ENCODE results near the gene CRY2.

The CRY2 gene

DNA sequence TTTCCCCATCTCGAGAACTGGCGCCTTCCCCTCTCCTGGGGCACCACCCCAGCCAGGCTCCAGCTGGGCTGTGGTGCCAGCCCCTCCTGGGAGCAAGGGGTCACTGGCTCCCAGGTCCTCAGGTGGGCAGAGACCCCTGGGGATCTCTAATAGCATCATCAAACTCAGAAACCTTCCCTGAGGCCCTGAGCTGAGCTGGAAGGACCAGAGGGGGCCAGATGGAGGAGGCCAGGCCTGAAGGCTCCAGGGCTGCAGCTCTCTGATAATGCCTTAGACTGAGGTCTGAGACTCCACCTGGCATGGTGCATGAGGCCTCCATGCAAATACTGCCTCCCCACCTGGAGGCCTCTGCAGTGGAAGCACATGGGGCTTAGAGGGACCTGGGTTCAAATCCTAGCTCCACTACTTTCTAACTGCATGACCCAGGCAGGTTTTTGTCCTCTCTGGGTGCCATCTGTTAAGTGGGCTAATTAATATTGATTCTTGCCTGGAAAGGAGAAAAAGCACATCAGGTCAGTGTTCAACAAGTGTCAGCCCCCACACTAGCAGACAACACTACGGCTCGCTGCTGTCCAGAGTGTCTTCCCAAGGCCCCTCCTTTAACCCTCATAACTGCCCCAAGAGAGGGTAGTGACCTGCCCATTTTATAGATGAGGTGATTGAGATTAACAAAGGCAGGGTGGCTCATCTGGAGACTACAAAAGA, 39.7 kb downstream of the CRY2 start:
- H3K4me1 ChIP-seq (ENCODE audit: control insufficient read depth, insufficient read depth, low read length) = no peaks in the 10 kb centered on the region
- no peak overlapping the region for H3K9ac ChIP-seq (ENCODE audit: low read depth, low read length)
- no peaks in the 10 kb centered on the region for H3K9me3 ChIP-seq (ENCODE audit: control insufficient read depth, insufficient read depth, low read length)
- no peaks in the 10 kb centered on the region for H3K27me3 ChIP-seq (ENCODE audit: control insufficient read depth, insufficient read depth, low read length)
- H3K36me3 ChIP-seq (ENCODE audit: control insufficient read depth, insufficient read depth, low read length) = peaks cover 2% of the 10 kb centered on the region
- peak overlapping the region; percentile 72 for H3K4me3 ChIP-seq (ENCODE audit: low read depth, low read length)

GRCh38 chr11:45887587-45887986, 40.3 kb downstream of the CRY2 start:
- no peak overlapping the region for H3K9ac ChIP-seq (ENCODE audit: low read depth, low read length)
- no peaks in the 10 kb centered on the region for H3K36me3 ChIP-seq (ENCODE audit: control insufficient read depth, insufficient read depth, low read length)
- H3K4me3 ChIP-seq (ENCODE audit: low read depth, low read length) = no peak overlapping the region
- peaks cover 1% of the 10 kb centered on the region for H3K4me1 ChIP-seq (ENCODE audit: control insufficient read depth, insufficient read depth, low read length)
- no peaks in the 10 kb centered on the region for H3K27me3 ChIP-seq (ENCODE audit: control insufficient read depth, insufficient read depth, low read length)
- no peaks in the 10 kb centered on the region for H3K9me3 ChIP-seq (ENCODE audit: control insufficient read depth, insufficient read depth, low read length)

DNA sequence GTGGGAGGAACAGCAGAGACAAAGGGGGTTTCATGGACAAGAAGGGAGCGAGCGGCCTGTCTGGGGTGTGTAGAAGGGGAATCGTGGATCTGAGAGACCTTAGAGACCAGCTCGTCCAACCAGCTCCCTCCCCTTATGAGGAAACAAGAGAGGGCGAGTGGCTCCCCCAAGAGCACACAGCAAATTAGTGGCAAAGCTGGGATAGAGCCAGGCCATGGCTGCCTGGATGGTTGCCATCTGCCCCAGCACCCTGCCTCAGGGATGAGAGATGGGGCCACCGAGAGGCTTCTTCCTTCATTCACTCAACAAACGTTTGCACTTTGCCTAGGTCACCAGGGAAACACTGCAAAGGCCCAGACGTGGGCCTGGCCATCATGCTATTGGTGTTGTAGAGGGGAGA, 42.3 kb downstream of the CRY2 start:
- Histone ChIP-seq H3K9me3 (ENCODE audit: control insufficient read depth, insufficient read depth, low read length) (no peaks in the 10 kb centered on the region), H3K4me1 (ENCODE audit: control insufficient read depth, insufficient read depth, low read length) (peaks cover 7% of the 10 kb centered on the region), H3K4me3 (ENCODE audit: low read depth, low read length) (no peak overlapping the region), H3K36me3 (ENCODE audit: control insufficient read depth, insufficient read depth, low read length) (no peaks in the 10 kb centered on the region), H3K27me3 (ENCODE audit: control insufficient read depth, insufficient read depth, low read length) (no peaks in the 10 kb centered on the region), H3K9ac (ENCODE audit: low read depth, low read length) (no peak overlapping the region)

GRCh38 chr11:45889966-45890365, 42.7 kb downstream of the CRY2 start:
- Histone ChIP-seq H3K36me3 (ENCODE audit: control insufficient read depth, insufficient read depth, low read length) (no peaks in the 10 kb centered on the region), H3K9me3 (ENCODE audit: control insufficient read depth, insufficient read depth, low read length) (no peaks in the 10 kb centered on the region), H3K4me1 (ENCODE audit: control insufficient read depth, insufficient read depth, low read length) (peaks cover 7% of the 10 kb centered on the region), H3K27me3 (ENCODE audit: control insufficient read depth, insufficient read depth, low read length) (no peaks in the 10 kb centered on the region), H3K9ac (ENCODE audit: low read depth, low read length) (no peak overlapping the region), H3K4me3 (ENCODE audit: low read depth, low read length) (no peak overlapping the region)

DNA sequence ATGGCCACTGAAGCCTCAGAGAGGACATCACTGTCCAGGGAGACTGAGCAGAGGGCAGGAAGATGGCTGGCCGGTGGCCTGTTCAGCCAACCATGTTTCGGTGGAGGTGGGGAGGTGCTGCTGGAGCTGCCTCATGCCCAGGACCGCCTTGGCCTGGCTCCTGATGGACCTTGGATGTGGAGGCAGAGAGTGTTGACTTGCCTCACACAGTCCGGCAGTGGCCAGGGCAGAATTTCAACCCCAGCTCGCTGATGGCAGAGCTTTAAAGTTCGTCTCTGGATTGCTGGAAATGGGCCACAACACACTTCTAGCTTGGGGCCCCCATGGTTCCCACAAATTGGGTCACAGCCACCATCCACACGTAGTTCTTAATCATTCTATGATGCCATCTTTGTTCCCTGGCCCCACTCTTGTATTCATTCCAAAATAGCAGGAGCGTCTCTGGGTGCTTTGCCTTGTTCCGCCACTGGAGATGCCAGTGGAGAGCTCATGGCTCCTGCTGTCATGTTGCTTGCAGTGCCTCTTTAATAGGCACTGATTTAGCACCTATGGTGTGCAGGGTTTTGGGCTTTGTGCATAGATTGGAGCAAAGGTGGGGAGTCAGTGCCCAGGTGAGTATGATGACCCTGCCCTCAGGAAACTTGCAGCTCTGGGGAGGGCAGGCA, 43.7 kb downstream of the CRY2 start:
- Histone ChIP-seq H3K36me3 (ENCODE audit: control insufficient read depth, insufficient read depth, low read length) (no peaks in the 10 kb centered on the region), H3K4me3 (ENCODE audit: low read depth, low read length) (no peak overlapping the region), H3K27me3 (ENCODE audit: control insufficient read depth, insufficient read depth, low read length) (no peaks in the 10 kb centered on the region), H3K9ac (ENCODE audit: low read depth, low read length) (no peak overlapping the region), H3K9me3 (ENCODE audit: control insufficient read depth, insufficient read depth, low read length) (no peaks in the 10 kb centered on the region), H3K4me1 (ENCODE audit: control insufficient read depth, insufficient read depth, low read length) (peaks cover 10% of the 10 kb centered on the region)

DNA sequence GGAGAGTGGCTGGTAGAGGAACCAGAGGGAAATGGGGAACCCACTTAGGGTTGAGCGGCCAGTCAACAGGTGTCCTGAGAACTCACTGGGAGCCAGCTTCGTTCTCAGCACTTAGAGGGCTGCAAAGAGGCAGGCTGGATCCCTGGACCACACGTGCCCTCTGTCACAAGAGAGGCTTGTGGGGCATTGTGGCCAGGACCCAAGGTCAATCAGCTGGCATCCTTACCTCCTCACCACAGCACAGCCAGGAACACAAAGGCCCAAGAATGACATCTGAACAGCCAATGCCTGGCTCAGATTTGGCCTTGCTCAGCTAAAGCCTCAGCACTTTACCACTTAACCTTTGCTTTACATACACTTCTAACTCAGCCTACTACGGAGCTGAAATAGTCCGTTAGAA, 45.6 kb downstream of the CRY2 start:
- no peaks in the 10 kb centered on the region for H3K36me3 ChIP-seq (ENCODE audit: control insufficient read depth, insufficient read depth, low read length)
- no peaks in the 10 kb centered on the region for H3K9me3 ChIP-seq (ENCODE audit: control insufficient read depth, insufficient read depth, low read length)
- H3K4me1 ChIP-seq (ENCODE audit: control insufficient read depth, insufficient read depth, low read length) = peaks cover 13% of the 10 kb centered on the region
- no peak overlapping the region for H3K9ac ChIP-seq (ENCODE audit: low read depth, low read length)
- no peak overlapping the region for H3K4me3 ChIP-seq (ENCODE audit: low read depth, low read length)
- no peaks in the 10 kb centered on the region for H3K27me3 ChIP-seq (ENCODE audit: control insufficient read depth, insufficient read depth, low read length)

DNA sequence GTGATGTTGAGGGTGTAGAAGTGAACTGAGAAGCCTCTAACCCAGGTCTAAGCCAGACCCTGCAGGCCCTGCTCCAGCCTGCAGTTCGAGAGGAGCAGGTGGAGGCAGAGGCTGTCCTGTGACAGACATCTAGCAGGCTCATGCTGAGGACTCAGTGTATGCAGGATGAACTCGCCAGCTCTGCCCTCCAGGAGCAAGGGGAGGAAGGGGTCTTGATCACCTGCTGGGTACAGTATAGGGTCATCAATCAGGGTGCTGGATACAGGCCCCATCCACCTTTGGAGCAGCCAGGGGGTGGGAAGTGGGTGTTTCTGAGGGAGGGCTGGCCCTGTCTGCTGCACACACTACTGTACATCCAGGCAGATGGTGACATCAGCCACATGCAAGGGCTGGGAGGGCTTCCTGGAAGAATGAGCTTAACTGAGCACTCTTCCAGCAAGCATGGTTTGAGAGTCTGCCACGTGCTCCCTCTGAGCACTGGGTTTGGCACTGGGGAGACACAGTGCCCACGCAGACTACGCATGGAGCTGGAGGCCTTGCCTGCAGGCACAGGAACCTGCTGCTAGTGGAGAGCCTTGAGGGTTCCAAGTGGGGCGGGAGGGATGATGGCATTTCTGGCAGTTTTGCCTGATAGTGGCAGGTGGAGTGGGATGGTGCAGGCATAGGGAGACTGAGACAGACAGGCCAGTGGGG, 47.4 kb downstream of the CRY2 start:
- Histone ChIP-seq H3K9me3 (ENCODE audit: control insufficient read depth, insufficient read depth, low read length) (no peaks in the 10 kb centered on the region), H3K4me3 (ENCODE audit: low read depth, low read length) (no peak overlapping the region), H3K36me3 (ENCODE audit: control insufficient read depth, insufficient read depth, low read length) (no peaks in the 10 kb centered on the region), H3K4me1 (ENCODE audit: control insufficient read depth, insufficient read depth, low read length) (peaks cover 16% of the 10 kb centered on the region), H3K27me3 (ENCODE audit: control insufficient read depth, insufficient read depth, low read length) (no peaks in the 10 kb centered on the region), H3K9ac (ENCODE audit: low read depth, low read length) (no peak overlapping the region)

DNA sequence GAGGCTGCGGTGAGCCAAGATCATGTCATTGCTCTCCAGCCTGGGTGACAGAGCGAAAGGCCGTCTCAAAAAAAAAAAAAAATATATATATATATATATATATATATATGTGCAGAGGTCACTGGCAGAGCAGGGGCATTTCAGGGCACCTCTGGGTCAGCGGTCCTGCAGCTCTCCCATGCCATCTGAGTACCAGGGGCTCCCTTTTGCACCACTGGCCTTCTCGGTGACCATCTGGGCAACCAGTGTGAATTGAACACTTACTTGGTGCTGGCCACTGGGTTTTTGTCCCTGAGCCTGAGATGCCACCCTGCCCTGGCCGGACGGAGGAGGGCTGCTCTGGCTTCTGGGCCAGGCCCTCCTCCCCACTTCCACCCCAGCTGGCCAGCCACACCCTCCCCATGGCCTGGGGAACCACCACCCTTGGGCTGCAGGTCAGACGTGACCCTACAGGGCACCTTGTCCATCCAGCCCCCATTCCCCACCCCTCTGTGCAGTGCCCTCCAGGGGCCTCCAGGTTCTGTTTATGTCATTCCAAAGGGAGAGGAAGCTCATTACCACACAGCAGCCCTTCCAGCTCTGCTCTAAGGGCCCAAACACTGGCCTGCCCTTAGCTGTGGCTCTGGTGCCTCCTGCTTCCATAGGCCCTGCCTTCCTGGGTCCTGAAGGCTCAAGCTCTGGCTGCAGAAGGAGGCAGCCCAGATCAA, 48.4 kb downstream of the CRY2 start:
- Histone ChIP-seq H3K4me1 (ENCODE audit: control insufficient read depth, insufficient read depth, low read length) (peaks cover 16% of the 10 kb centered on the region), H3K36me3 (ENCODE audit: control insufficient read depth, insufficient read depth, low read length) (no peaks in the 10 kb centered on the region), H3K9ac (ENCODE audit: low read depth, low read length) (no peak overlapping the region), H3K27me3 (ENCODE audit: control insufficient read depth, insufficient read depth, low read length) (peaks cover 3% of the 10 kb centered on the region), H3K9me3 (ENCODE audit: control insufficient read depth, insufficient read depth, low read length) (no peaks in the 10 kb centered on the region), H3K4me3 (ENCODE audit: low read depth, low read length) (no peak overlapping the region)

GRCh38 chr11:45896422-45896984, 49.2 kb downstream of the CRY2 start:
- H3K4me1 ChIP-seq (ENCODE audit: control insufficient read depth, insufficient read depth, low read length) = peaks cover 16% of the 10 kb centered on the region
- H3K9me3 ChIP-seq (ENCODE audit: control insufficient read depth, insufficient read depth, low read length) = no peaks in the 10 kb centered on the region
- H3K27me3 ChIP-seq (ENCODE audit: control insufficient read depth, insufficient read depth, low read length) = peaks cover 3% of the 10 kb centered on the region
- H3K4me3 ChIP-seq (ENCODE audit: low read depth, low read length) = peak overlapping the region; percentile 18
- no peaks in the 10 kb centered on the region for H3K36me3 ChIP-seq (ENCODE audit: control insufficient read depth, insufficient read depth, low read length)
- no peak overlapping the region for H3K9ac ChIP-seq (ENCODE audit: low read depth, low read length)

- Histone ChIP-seq H3K9me3 (ENCODE audit: control insufficient read depth, insufficient read depth, low read length) (no peaks in the 10 kb centered on the region), H3K36me3 (ENCODE audit: control insufficient read depth, insufficient read depth, low read length) (peaks cover 6% of the 10 kb centered on the region), H3K9ac (ENCODE audit: low read depth, low read length) (no peak overlapping the region), H3K27me3 (ENCODE audit: control insufficient read depth, insufficient read depth, low read length) (peaks cover 3% of the 10 kb centered on the region), H3K4me3 (ENCODE audit: low read depth, low read length) (no peak overlapping the region), H3K4me1 (ENCODE audit: control insufficient read depth, insufficient read depth, low read length) (peaks cover 15% of the 10 kb centered on the region)
Observed at GRCh38 chr11:45897556-45897955, 50.3 kb downstream of the CRY2 start.

DNA sequence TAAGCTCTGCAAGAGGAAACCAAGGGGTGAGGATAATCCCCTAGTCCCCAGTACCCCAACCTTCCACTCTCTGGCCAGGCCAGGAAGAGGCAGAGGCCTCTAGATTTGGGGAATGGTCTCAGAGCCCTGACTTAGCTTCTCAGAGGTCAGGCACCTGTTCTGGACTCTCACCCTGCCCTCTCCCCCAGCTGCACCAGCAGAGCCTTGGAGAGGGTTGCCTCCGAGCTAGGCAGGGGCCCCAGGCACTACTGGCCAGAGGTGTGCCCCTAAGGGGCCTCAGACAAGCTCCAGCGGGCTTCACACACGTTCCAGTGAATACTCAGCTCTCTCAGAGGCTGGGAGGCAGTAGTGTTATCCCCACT, 51.8 kb downstream of the CRY2 start:
- Histone ChIP-seq H3K9ac (ENCODE audit: low read depth, low read length) (no peak overlapping the region), H3K4me1 (ENCODE audit: control insufficient read depth, insufficient read depth, low read length) (peaks cover 9% of the 10 kb centered on the region), H3K27me3 (ENCODE audit: control insufficient read depth, insufficient read depth, low read length) (peaks cover 3% of the 10 kb centered on the region), H3K4me3 (ENCODE audit: low read depth, low read length) (peak overlapping the region; percentile 41), H3K36me3 (ENCODE audit: control insufficient read depth, insufficient read depth, low read length) (peaks cover 20% of the 10 kb centered on the region), H3K9me3 (ENCODE audit: control insufficient read depth, insufficient read depth, low read length) (no peaks in the 10 kb centered on the region)
